Osteoblast (primary cell): Measurements from ENCODE around the gene ANKRD24. TPM values are rescaled to one million over a fixed set of nuclear protein-coding genes. Genes with fewer than 3 reads are reported as not detected.
A peak's percentile ranks its signal among the peaks of the same experiment; 100 is the strongest.

Experiments
- DNase-seq: peaks from one replicate; pipeline ENCODE4 v3.0.0; 2011; ENCODE audit warnings: low spot score, mixed read lengths; ENCODE audit not compliant: insufficient read length; ENCODE audit errors: missing footprints
- H2AFZ ChIP-seq: 2 replicates; pipeline ENCODE4 v1.6.0; 2011; ENCODE audit warnings: mild to moderate bottlenecking, low read length
- H3K27ac ChIP-seq: 2 replicates; pipeline ENCODE4 v1.5.1; 2011; ENCODE audit warnings: mild to moderate bottlenecking, low read depth, low read length, moderate library complexity
- H3K27me3 ChIP-seq: 2 replicates; pipeline ENCODE4 v1.6.0; 2012; ENCODE audit warnings: mild to moderate bottlenecking, control low read depth, inconsistent platforms, low read length, moderate library complexity; ENCODE audit not compliant: insufficient read depth
- H3K36me3 ChIP-seq: 2 replicates; pipeline ENCODE4 v1.5.1; 2011; ENCODE audit warnings: mild to moderate bottlenecking, low read length, control low read depth, moderate library complexity; ENCODE audit not compliant: insufficient read depth
- H3K4me1 ChIP-seq: 2 replicates; pipeline ENCODE4 v1.5.1; 2011; ENCODE audit warnings: mild to moderate bottlenecking, low read length, control low read depth, moderate library complexity; ENCODE audit not compliant: insufficient read depth
- H3K4me2 ChIP-seq: 2 replicates; pipeline ENCODE4 v1.6.0; 2011; ENCODE audit warnings: mild to moderate bottlenecking, low read length; ENCODE audit not compliant: insufficient read depth
- H3K4me3 ChIP-seq: fragments of 200-600 bp; sonication (generic); 3 replicates; pipeline ENCODE4 v1.5.1; 2012; ENCODE audit warnings: mild to moderate bottlenecking, low read length, inconsistent platforms; ENCODE audit not compliant: insufficient read depth
- H3K79me2 ChIP-seq: 2 replicates; pipeline ENCODE4 v1.6.0; 2012; ENCODE audit warnings: mild to moderate bottlenecking, low read length, control low read depth, inconsistent platforms; ENCODE audit not compliant: insufficient read depth
- H3K9me3 ChIP-seq: 2 replicates; pipeline ENCODE4 v1.5.1; 2011; ENCODE audit warnings: low read depth, low read length, control low read depth
- H4K20me1 ChIP-seq: 2 replicates; pipeline ENCODE4 v1.6.0; 2012; ENCODE audit warnings: mild to moderate bottlenecking, low read length, control low read depth; ENCODE audit not compliant: insufficient read depth
- CTCF ChIP-seq: IDR thresholded peaks from 2 replicates; pipeline ENCODE4 v1.5.1; 2011; ENCODE audit warnings: mild to moderate bottlenecking, low read depth, low read length, moderate library complexity; ENCODE audit errors: extremely low read depth
- total RNA-seq: library from RNA; depleted of rRNA; stranded (reverse); fragments of >200 nt; gene quantifications from 2 replicates; pipeline ENCODE4 v1.2.3, GENCODE V29; 2012

ANKRD24 gene
- total RNA-seq, 1 donor = 0.72 TPM

GRCh38 chr19:4256563-4256962 is 74.1 kb downstream of the ANKRD24 start:
- Histone ChIP-seq H3K27me3 (no peaks in the 10 kb centered on the region), H3K4me3 (no peak overlapping the region), H3K4me1 (no peaks in the 10 kb centered on the region), H3K79me2 (no peaks in the 10 kb centered on the region), H4K20me1 (no peaks in the 10 kb centered on the region), H3K27ac (no peak overlapping the region), H3K4me2 (no peak overlapping the region), H2AFZ (no peak overlapping the region), H3K36me3 (peaks cover 36% of the 10 kb centered on the region), H3K9me3 (peaks cover 6% of the 10 kb centered on the region)
- DNase-seq = no peak
- TF ChIP-seq CTCF = no peak

GRCh38 chr19:4257025-4257424 is 74.5 kb downstream of the ANKRD24 start:
- peaks cover 36% of the 10 kb centered on the region for H3K36me3 ChIP-seq
- no peaks in the 10 kb centered on the region for H3K27me3 ChIP-seq
- no peak overlapping the region for H3K4me2 ChIP-seq
- peaks cover 6% of the 10 kb centered on the region for H3K9me3 ChIP-seq
- no peak overlapping the region for H2AFZ ChIP-seq
- no peak overlapping the region for H3K27ac ChIP-seq
- H3K4me1 ChIP-seq = no peaks in the 10 kb centered on the region
- no peaks in the 10 kb centered on the region for H4K20me1 ChIP-seq
- DNase-seq = peak; percentile 67
- H3K4me3 ChIP-seq = no peak overlapping the region
- no peaks in the 10 kb centered on the region for H3K79me2 ChIP-seq
- TF ChIP-seq CTCF = no peak

- Histone ChIP-seq H2AFZ (no peak overlapping the region), H3K36me3 (peaks cover 30% of the 10 kb centered on the region), H3K27me3 (no peaks in the 10 kb centered on the region), H3K9me3 (peaks cover 6% of the 10 kb centered on the region), H3K4me2 (no peak overlapping the region), H4K20me1 (no peaks in the 10 kb centered on the region), H3K4me3 (no peak overlapping the region), H3K79me2 (no peaks in the 10 kb centered on the region), H3K4me1 (no peaks in the 10 kb centered on the region), H3K27ac (no peak overlapping the region)
- DNase-seq = no peak
- TF ChIP-seq CTCF = no peak
Observed at GRCh38 chr19:4258181-4258580, 75.7 kb downstream of the ANKRD24 start.

GRCh38 chr19:4260613-4261191 is 78.2 kb downstream of the ANKRD24 start:
- no peak for TF ChIP-seq CTCF
- Histone ChIP-seq H3K4me2 (no peak overlapping the region), H3K9me3 (peaks cover 6% of the 10 kb centered on the region), H3K4me3 (no peak overlapping the region), H3K36me3 (peaks cover 17% of the 10 kb centered on the region), H3K4me1 (no peaks in the 10 kb centered on the region), H4K20me1 (no peaks in the 10 kb centered on the region), H3K27ac (no peak overlapping the region), H2AFZ (no peak overlapping the region), H3K79me2 (no peaks in the 10 kb centered on the region), H3K27me3 (no peaks in the 10 kb centered on the region)
- DNase-seq = peak; percentile 71
